Parathyroid adenoma (tissue), 2 donors: Measurements from ENCODE around the gene DNAJB8.

Source experiments
- H2AFZ ChIP-seq: fragments of 300-600 bp; sonication (generic); one replicate; pipeline ENCODE4 v1.7.0; 2017; ENCODE audit warnings: antibody characterized with exemption, mild to moderate bottlenecking
- H3K27ac ChIP-seq: fragments of 300-600 bp; sonication (generic); one replicate; pipeline ENCODE4 v1.7.0; 2017
- H3K27me3 ChIP-seq: fragments of 300-600 bp; sonication (generic); one replicate; pipeline ENCODE4 v1.7.0; 2017; ENCODE audit warnings: low read length; ENCODE audit not compliant: control insufficient read depth, insufficient read depth
- H3K36me3 ChIP-seq: fragments of 300-600 bp; sonication (generic); one replicate; pipeline ENCODE4 v1.7.0; 2017; ENCODE audit warnings: low read length; ENCODE audit not compliant: control insufficient read depth, insufficient read depth
- H3K4me1 ChIP-seq: fragments of 300-600 bp; sonication (generic); one replicate; pipeline ENCODE4 v1.7.0; 2017; ENCODE audit warnings: control low read depth
- H3K4me2 ChIP-seq: fragments of 300-600 bp; sonication (generic); one replicate; pipeline ENCODE4 v1.7.0; 2017; ENCODE audit warnings: low read length
- H3K4me3 ChIP-seq: fragments of 300-600 bp; sonication (generic); one replicate; pipeline ENCODE4 v1.7.0; 2017; ENCODE audit warnings: low read depth, low read length
- H3K79me2 ChIP-seq: fragments of 300-600 bp; sonication (generic); one replicate; pipeline ENCODE4 v1.7.0; 2017; ENCODE audit warnings: control low read depth
- H3K9ac ChIP-seq: fragments of 300-600 bp; sonication (generic); one replicate; pipeline ENCODE4 v1.7.0; 2017; ENCODE audit warnings: mild to moderate bottlenecking
- H3K9me3 ChIP-seq: fragments of 300-600 bp; sonication (generic); one replicate; pipeline ENCODE4 v1.7.0; 2017; ENCODE audit warnings: low read length; ENCODE audit not compliant: control insufficient read depth
- TF ChIP-seq, protein P1 (sequence below): fragments of 300-600 bp; sonication (generic); IDR thresholded peaks from one replicate; pipeline ENCODE4 v1.7.0; 2017; ENCODE audit warnings: antibody characterized with exemption, mild to moderate bottlenecking
- donor health status: primary hyperparathyroidism.

Gene DNAJB8

DNA sequence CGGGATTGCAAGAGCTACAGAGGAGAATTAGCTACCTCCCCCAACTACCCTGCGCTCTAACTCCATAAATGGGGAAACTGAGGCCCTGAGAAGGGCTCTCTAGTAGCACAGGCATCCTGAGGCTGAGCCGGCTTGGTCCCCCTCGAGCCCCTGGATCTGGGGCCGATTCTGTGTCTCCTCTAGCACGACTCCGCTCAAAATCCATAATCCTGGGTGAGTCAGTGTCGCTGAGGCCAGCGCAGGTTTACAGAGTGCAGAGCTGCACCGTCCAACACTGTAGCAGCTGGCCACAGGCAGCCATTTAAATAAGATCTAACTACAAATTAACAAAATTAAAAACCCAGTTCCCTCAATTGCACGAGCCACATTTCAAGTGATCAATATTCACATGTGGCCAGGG is 15.5 kb upstream of the DNAJB8 start:
- H3K4me1 ChIP-seq: peaks cover 4% of the 10 kb centered on the region

DNA sequence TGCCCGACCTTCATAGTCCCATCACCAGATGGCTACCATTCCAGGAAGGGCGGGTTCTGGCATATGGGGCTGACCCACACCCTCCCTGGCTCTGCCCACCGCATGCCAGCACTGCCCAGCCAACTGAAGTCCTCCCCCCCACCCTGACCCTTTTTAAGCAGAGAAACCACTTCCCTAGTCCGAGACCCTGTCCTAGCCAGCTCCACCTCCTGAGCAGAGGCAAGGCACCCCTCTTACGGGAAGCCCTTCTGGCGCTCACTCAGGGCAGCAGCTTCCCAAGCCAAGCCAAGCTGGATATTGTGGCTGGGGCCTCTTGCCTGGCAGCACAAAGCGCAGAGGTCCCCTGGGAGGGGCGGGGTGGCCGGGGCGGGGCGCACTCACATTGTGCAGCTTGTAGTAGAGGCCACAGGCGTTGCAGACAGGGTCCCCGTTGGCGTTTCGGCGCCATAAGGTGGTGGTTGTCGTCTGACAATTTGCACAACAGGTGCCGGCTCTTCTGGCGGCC is 14.8 kb upstream of the DNAJB8 start:
- Histone ChIP-seq H2AFZ (no peak overlapping the region), H3K79me2 (no peaks in the 10 kb centered on the region), H3K27me3 (no peaks in the 10 kb centered on the region), H3K4me3 (no peak overlapping the region), H3K4me1 (no peaks in the 10 kb centered on the region), H3K9me3 (no peaks in the 10 kb centered on the region), H3K36me3 (no peaks in the 10 kb centered on the region), H3K4me2 (no peak overlapping the region), H3K9ac (no peak overlapping the region), H3K27ac (no peak overlapping the region)
- TF ChIP-seq, protein P1, sequence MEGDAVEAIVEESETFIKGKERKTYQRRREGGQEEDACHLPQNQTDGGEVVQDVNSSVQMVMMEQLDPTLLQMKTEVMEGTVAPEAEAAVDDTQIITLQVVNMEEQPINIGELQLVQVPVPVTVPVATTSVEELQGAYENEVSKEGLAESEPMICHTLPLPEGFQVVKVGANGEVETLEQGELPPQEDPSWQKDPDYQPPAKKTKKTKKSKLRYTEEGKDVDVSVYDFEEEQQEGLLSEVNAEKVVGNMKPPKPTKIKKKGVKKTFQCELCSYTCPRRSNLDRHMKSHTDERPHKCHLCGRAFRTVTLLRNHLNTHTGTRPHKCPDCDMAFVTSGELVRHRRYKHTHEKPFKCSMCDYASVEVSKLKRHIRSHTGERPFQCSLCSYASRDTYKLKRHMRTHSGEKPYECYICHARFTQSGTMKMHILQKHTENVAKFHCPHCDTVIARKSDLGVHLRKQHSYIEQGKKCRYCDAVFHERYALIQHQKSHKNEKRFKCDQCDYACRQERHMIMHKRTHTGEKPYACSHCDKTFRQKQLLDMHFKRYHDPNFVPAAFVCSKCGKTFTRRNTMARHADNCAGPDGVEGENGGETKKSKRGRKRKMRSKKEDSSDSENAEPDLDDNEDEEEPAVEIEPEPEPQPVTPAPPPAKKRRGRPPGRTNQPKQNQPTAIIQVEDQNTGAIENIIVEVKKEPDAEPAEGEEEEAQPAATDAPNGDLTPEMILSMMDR: no peak

More for the DNA sequence above, 15.5 kb upstream of the DNAJB8 start:
- H3K27ac ChIP-seq: no peak overlapping the region
- no peak overlapping the region for H3K4me3 ChIP-seq
- no peaks in the 10 kb centered on the region for H3K79me2 ChIP-seq
- no peaks in the 10 kb centered on the region for H3K36me3 ChIP-seq
- H3K9me3 ChIP-seq: no peaks in the 10 kb centered on the region
- TF ChIP-seq, protein P1: no peak
- H2AFZ ChIP-seq: no peak overlapping the region
- no peak overlapping the region for H3K9ac ChIP-seq
- no peak overlapping the region for H3K4me2 ChIP-seq
- no peaks in the 10 kb centered on the region for H3K27me3 ChIP-seq

DNA sequence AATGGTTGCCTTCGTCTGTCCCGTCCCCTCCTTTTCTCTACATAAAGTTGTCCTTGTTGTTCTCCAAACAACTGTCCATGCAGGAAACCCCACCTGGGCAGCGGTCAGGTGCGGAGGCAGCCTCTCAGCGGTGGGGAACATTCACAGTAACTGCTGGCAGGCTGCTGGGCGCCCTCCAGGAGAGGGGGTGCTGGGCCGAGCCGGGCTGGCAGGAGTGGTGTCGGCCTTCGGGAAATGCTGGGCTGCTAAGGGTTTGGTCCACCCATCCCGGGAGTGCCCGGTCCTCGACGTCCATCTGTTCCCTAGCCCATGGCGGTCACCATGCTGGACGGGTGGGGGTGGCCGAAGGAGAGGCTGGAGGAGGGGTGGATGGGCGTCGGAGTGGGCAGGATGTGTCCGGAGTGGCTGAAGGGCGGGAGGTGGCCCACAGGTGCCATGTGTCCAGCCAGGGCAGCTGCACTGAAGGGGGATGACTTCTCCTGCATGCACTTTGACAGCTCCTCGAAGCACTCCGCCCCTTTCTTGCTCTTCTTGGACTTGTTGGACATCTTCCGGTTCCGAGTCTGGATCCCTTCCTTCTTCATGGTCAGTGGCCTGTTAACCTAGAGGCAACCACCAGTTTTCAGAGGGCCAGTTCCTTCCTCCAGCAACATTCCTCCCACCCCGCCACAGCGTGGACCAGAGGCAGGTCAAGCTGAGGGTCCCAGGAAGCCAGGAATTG is 14.2 kb upstream of the DNAJB8 start:
- Histone ChIP-seq H3K4me1 (no peaks in the 10 kb centered on the region), H3K9me3 (no peaks in the 10 kb centered on the region), H3K4me2 (no peak overlapping the region), H3K9ac (no peak overlapping the region), H3K27ac (no peak overlapping the region), H3K36me3 (no peaks in the 10 kb centered on the region), H2AFZ (no peak overlapping the region), H3K79me2 (no peaks in the 10 kb centered on the region), H3K27me3 (no peaks in the 10 kb centered on the region), H3K4me3 (no peak overlapping the region)
- TF ChIP-seq, protein P1: no peak

DNA sequence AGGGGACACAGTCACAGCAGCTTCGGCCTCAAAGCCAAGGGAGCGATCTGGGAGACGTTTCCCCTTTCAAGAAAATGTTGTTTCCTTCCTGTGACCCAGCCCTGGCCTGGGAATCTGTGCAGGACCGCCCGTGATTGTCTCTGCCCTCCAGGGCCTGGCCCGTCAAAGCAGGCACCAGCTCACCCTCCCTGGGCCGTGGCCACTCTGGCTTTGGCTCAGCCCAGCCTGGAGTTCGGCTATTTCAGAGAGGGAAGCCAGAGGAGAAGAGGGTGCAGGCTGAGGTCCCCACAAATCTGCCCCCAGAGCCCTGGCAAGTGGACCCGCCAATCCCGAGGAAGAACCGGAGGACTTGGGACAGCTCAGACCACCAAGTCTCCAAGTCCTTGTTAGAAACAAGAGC is 13.6 kb upstream of the DNAJB8 start:
- Histone ChIP-seq H3K27me3 (no peaks in the 10 kb centered on the region), H3K27ac (no peak overlapping the region), H3K4me1 (no peaks in the 10 kb centered on the region), H3K9ac (no peak overlapping the region), H2AFZ (no peak overlapping the region), H3K36me3 (no peaks in the 10 kb centered on the region), H3K9me3 (no peaks in the 10 kb centered on the region), H3K79me2 (no peaks in the 10 kb centered on the region), H3K4me2 (no peak overlapping the region), H3K4me3 (no peak overlapping the region)
- TF ChIP-seq, protein P1: no peak
